GM18907 (cell line): Measurements from ENCODE around the gene GABRR2.
"Not testable (repeated sequence)": the region's sequence is repeated elsewhere in the genome, so short reads cannot be mapped to it uniquely, and the experiment has no call there.

ENCODE experiments used
- ATAC-seq: cut with Tn5 transposase; IDR thresholded peaks from one replicate; pipeline ENCODE4 v1.9.1; 2021; ENCODE audit warnings: mild to moderate bottlenecking, moderate library complexity; ENCODE audit not compliant: unreplicated experiment

Gene GABRR2

DNA sequence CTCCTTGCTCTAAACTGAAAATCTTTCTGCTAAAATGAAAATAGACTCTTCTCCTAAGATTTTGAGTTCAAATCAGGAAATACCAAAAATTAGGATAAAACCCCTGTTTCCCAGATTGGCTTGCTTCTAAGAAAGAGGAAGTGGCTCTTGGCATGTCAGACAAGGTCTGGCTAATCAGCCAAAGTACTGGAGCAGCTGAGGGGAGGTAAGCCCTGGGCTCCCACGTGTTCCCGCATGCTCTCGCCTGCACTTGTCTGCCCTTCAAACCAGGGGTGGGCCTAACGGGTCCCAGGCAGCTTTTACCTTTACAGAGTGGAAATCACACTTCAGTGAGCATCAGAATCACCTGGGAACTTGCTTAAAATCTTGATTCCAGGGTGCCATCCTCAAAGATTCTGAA lies 54.8 kb downstream of the GABRR2 start:
- no peak for ATAC-seq

DNA sequence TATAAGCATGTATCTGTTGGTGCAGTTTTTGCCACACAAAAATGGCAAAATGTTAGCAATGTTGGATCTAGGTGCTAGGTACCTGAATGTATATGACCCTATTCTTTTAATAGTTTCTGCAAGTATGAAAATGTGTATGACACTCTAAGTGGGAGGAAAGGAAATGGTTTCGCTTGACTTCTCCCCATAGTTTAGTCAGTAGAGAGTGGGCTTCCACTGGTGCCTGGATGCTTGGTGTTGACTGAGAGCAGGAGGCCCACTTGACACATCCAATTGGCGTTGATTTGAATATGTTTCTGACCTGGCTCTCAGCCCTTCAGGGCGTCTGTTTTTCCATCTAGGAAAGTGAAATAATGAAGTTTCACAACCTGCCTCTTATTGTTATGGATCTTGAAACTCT lies 56.2 kb downstream of the GABRR2 start:
- ATAC-seq: no peak

DNA sequence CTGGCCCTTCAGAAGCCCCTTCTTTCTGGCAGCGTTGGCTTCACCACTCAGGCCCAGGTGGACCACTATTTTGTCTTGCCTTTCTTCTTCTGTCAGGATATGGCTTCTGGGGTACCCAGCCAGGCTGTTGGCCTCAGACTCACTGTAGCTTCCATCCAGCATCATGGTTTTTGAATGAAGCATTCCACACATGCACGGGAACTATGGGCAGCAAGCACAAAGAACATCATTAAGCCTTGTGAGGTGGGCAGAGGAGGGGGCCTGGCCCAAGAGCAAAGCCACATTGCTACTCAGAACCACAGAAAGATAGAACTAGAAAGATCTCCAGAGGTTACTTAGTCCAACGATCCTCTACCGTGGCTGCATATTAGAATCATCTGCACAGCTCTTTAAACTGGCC lies 57.3 kb downstream of the GABRR2 start:
- ATAC-seq: no peak

DNA sequence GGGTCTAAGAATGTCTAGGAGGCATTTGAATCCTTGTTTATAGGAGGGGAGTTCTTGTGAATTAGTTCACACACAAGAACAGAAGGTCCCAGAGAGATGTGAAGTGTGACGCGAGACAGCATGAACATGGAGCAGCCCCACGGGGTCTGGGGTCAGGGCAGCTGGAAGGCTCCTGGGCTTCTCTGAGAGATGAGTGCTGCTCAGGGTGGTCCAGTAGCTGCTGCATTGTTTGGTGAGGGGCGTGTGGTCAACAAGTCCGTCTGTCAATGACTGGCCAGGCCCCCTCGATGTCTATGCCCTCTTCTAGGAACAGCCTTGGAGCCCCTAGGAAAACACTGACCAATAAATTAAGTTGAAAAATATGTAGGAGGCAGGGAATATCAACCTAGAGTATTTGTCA lies 57.8 kb downstream of the GABRR2 start:
- no peak for ATAC-seq

DNA sequence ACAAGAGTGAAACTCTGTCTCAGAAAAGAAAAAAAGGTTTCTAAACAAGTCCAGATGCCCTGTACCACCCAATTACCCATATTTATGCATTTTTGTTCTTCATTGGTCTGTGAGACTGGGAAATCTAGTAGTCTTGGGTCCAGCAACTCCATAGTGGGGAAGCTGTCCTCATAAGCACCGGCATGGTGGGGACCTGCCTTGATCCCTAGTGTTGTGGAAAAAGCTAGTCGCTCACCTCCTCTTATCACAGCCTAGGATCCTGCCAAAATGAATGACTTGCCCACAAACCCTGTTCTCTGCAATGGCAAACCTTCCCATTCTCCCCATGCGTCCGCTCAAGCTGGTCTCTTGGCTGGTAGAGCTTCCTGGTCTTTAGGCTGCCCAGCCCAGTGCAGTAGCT lies 59.7 kb downstream of the GABRR2 start:
- ATAC-seq: no peak

DNA sequence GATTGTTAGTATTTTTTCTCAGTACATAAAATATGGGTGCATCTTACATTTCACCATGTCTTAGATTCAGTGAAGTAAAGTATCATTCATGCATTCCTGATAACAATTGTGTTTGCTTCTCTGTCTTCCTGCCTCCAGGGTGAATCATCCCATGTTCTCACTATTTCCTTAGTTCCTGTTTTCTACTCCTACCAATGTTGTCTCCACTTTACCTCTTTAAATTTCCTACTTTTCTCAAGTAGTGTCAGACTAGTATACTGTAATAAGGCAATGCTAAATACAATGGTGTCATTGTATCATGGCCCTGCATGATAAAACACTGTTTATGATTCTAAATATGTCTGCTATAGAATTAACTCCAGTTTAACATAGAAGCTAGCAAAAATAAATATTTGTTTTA lies 60.5 kb downstream of the GABRR2 start:
- no peak for ATAC-seq

DNA sequence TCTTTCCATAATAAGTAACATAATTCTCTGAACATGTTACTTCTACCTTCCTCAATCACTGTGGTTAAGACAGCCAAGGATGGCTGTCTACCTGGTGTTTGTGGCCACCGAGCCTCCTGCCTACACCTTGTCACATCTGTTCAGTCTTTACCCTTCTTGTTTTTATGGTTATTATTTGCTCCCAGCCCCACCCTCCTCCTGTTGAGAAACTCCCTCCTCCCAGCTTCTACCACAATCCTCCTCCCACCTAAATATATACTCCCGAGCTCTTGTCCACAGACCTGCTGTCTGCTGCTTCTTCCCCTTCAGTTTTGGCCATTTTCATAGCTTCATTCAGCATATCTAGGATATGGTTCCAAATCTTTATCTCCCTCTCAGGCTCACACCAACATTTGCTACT lies 62.2 kb downstream of the GABRR2 start:
- no peak for ATAC-seq

DNA sequence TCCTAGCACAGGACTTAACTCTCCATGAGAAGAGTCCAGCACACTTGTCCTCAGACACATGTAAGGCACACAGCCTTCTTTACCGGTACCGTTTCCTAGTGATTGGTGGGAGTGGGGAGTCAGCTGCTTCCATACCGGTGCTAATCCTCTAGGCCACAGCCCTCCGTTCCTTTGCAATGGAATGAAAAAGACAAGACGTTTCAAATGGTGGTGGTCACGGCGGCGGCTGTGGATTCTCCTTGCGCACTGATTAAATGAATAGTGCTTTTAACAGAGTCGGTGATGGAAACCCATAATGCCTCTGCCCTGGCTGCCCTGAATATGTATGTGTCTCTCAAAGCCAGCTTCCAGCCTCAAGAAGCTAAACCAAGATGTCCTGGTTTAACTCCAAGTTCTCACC lies 63.1 kb downstream of the GABRR2 start:
- no peak for ATAC-seq

DNA sequence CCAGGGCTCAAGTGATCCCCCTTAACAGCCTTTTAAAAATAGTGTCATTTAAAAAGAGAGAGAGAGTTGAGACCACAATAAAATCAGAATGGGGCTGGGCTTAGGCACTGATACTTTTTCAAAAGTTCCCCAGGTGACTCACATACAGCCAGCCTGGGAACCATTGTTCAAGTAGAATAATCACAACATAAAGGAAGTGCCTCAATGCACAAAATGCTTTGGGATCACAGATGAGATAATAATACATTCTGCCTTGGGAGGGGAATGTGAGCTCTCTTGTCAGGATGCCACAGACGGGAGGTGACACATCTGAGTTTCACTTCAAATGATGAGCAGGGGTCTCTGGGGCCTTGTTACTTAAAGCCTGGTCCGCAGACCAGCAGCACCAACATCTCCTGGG lies 63.9 kb downstream of the GABRR2 start:
- ATAC-seq: no peak

DNA sequence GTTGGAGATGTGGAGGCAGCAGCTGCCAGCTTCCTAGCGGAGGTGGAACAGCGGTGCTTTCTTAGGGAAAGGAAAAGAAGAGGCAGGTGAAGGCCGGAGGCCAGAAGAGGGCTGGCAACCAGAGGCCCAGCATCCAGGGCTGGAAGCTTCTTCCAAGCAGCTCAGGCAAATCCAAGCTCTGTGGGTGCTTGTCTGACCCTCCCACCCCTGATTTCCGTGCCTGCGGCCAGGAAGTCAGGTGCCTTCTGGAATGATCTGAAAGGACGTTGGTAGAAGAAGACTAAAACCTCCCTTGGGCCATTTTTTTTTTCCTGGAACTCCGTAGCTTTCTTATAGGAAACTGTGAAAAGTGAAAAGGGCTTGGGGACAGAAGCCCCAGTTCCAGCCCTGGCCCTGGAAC lies 64.9 kb downstream of the GABRR2 start:
- no peak for ATAC-seq

DNA sequence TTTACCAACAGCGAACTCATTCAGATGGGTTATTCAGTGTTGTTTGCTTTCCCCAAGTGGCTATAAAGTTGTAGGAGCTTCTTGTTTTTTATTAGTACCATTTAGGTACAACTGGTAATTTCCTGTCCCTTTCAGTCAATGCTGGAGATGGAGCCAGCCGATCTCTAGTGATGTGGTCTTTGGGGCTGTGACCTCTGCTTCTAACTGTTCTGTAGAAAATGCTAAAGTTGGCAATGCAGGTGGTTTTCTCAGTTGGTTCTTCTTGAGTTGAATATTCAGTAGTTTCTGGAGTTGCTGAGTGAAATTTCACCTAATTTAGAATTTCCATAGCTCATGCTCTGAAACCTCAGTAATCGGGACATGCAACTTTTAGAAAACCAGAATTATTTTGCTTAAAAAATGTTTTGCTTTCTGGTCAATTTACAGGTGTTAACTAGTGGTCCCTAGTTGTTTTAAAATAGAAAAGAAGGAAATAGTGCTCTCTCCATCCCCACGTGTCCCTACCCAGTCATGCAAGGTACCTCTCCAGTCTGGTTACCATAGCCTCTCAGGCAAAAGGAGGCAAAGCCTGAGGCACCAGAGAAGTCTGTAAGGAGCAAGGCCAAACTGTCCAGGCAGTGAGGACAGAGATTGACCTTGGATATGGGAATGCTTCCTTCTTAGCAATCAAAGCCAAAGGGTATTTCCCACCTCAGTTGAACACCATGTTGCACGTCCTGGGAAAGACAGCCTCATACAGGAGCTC lies 70.7 kb downstream of the GABRR2 start:
- ATAC-seq: no peak

DNA sequence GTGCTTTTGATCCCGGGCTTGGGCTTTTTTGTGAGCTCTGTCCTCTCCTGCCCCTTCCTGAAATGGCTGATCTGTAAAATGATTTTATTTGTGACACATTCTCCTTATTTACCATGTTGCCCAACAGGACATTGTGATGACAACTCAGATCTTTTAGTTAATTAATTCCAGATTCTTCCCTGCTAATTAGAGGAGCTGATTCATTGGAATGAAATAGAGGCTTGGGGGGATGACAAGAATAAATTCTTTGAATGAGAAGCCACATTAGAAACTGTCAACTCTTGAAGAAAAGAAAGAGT lies 71.8 kb downstream of the GABRR2 start:
- ATAC-seq: no peak

DNA sequence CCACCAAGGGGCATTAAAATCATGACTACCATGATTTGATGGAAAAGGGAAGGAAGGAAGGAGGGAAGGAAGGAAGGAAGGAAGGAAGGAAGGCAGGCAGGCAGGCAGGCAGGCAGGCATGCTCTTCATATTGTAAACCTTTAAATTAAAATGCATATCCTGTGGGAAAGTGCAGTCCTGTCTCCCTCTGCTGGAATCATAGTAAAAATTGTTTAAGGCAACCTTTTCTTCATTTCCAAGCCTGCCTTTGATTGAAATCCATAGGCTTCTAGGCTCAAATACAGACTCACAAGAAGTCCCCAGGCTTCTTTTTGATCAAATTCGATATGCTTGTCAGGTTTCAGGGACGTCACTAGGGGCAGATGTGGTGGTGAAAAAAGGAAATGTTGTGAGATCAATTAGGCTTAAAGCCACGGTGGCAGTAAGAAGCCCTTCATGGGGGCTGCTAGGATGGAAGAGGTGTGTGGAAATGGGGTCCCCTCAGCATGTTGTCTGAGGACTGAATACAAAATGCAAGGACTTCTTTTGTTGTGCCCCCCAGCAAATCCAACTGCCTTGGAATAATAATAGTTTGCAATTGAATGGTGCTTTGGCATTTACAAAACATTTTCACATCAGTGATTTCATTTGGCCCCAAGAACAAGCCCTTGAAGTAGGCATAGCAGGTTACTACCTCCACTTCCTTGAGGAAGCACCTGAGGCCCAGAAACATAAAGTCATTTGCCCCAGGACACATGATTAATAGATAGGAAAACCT lies 72.3 kb downstream of the GABRR2 start:
- ATAC-seq: no peak

DNA sequence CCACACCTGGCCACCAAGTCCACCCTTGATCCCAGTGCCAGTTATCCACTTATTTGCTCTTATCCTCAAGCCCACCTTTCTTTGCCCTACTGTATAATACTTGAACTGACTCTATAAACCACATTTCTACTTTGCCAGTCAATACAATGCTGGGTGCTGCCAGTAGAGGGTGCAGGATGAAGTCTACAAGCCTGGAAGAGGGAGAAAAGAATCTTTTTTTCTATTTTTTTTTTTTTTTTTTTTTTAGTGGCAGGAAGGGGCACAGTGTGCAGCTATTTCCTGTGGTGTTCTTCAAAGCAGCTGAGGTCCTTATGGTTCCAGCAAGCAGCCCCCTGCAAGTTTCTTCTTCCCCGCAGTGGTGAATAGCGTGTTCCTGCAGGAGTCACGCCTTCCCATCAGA lies 75.8 kb downstream of the GABRR2 start:
- peak; percentile 40 for ATAC-seq

DNA sequence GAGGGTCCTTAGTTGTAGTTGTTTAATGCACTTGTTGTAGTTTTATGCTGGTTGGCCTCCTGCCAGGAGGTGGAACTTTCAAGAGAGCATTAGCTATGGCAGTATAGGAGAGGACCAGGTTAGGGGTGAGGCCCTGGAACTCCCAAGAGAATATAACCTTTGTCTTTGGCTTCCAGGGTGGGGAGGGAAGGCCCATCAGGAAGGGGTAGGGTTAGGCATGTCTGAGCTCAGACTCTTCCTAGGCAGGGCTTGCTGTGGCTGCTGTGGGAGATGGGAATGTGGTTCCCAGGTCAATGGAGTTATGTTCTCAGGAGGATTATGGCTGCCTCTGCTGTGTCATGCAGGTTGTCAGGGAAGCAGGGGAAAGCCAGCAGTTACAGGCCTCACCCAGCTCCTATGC lies 77.9 kb downstream of the GABRR2 start:
- ATAC-seq: no peak

DNA sequence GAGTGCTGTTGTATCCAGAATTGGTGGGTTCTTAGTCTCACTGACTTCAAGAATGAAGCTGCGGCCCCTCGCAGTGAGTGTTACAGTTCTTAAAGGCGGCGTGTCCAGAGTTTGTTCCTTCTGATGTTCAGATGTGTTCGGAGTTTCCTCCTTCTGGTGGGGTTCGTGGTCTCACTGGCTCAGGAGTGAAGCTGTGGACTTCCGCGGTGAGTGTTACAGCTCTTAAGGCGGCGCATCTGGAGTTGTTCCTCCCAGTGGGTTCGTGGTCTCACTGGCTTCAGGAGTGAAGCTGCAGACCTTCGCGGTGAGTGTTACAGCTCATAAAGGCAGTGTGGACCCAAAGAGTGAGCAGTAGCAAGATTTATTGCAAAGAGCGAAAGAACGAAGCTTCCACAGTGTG lies 81.5 kb downstream of the GABRR2 start:
- not testable (repeated sequence) for ATAC-seq

DNA sequence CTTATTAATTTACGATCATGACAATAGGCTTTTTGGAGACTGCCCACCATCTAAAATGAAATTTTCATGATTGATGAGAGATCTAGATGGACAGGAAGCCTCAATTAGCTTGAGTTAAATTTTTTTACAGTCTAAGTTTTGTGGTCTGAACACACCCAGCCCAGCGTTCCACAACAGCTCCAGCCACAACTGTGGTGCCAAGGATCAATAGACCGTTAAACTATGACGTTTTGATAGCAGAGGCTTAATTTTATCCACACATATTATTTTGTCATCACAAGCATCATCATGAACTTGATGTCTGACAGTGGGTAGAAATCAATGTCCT lies 92.4 kb downstream of the GABRR2 start:
- ATAC-seq: no peak

DNA sequence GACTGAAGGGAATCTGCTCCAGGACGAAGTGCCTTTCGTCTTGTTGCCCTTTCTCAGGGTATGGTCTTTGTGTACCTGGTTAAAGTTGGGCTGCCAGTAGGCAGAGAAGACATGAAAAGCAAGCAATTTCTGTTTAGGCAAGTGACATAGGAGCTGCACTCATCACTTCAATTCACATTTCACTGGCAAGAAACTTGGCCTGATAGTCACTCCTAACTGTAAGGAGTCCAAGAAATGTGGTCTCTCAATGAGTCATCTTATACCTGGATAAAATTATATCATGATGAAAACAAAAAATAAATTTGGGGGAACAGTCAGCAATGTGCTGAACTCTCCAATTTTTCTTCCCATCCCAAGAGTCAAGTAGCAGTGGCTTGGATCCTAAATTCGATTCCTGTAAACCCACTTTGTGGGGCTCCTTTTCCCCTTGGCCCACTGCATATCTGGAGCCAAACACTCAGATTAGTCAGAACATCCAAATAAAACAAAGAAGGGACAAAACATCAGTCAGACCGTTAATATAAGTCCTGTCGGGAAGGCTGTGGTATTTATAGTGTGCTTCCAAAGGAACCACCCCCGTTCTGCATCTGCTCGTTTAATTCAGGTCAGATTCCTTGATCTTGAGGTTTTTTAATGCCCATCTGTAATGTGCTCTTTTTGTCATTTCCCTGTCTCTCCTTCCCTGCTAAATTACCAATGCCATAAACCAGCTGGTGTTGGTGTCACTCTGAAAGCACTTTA lies 93.0 kb downstream of the GABRR2 start:
- ATAC-seq: no peak

DNA sequence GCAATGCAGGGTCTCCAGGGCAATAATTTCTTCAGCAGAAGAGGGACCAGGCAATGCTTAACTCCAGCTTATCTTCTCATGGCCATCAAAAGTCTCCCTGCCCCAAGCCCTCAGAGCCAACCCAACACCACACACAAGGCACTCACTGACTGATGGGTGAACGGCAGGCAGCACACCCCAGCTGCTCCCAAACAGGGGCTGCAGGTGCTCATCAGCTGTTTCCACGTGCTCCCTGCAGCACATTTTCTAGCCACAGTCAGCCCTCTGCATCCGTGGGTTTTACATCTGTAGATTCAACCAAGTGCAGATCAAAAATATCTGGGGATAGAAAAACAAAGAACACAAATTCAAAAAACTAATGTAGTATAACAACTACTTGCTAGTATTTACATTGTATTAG lies 94.0 kb downstream of the GABRR2 start:
- no peak for ATAC-seq

DNA sequence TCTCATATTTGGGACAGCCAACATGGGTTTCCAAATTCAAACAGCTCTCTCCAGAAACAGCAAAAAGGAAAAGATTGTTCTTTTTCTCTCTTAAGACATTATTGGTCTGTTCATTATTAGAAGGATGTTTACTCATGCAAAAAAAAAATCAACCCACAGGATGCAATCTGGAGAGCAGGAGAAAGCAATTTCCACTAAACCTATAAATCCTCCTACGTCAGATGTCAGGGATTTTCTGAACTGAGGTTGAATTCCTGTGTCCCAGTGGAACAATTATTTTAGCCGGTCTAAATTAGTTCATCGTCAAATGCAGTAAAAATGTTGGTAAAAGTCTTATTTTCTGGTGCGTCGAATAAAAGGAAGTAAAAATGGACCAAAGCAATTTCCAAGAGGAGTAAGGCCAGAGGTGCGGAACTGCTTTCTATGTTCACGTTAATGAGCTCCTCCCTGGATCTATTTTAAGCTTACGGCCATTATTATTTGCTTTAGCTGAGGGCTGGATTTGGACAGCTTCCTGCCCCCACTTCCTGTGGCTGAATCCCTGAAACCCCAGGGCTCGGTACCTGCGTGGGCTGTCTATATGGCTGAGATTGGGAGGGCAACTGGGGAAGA lies 97.7 kb downstream of the GABRR2 start, which contains the start of gene GABRR1:
TSS of gene GABRR1 (minus strand) at position 60 of the 612 bp plus-strand sequence. CDS start at position 24, 36 bp downstream.
- no peak for ATAC-seq

DNA sequence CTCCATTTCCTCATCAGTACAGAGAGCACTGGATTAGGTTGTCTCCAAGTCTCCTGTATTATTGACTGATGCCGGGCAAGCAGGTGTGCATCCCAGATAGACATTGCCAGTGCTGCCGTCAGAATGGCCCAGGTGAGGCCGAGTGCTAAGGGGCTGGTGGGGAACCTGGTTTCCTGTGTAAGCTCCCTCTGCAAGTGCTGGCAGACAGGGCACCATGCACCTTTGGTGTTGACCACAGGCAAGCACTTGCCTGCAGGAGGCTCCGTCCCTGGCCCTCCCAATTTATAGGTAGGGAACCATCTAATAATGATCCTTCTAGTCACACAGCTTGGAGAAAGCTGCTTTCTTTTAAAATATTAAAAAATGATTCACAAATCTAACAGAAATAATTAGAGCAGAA lies 98.7 kb downstream of the GABRR2 start:
- ATAC-seq: no peak

DNA sequence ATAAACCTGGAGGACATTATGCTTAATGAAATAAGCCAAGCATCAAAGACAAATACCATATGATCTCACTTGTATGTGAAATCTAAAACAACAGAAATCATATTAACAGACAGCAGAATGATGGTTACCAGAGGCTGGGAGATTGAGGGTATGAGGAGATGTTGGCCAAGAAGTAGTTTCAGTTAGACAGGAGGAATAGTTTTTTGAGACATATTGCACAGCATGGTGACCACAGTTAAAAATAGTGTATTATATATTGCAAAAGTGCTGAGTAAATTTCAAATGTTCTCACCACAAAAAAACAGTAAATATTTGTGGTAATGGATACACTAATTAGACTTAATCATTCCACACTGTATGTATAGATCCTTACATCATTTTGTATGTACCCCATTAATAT lies 99.7 kb downstream of the GABRR2 start:
- ATAC-seq: no peak
